ENCODE data around the gene GID4.

DNA sequence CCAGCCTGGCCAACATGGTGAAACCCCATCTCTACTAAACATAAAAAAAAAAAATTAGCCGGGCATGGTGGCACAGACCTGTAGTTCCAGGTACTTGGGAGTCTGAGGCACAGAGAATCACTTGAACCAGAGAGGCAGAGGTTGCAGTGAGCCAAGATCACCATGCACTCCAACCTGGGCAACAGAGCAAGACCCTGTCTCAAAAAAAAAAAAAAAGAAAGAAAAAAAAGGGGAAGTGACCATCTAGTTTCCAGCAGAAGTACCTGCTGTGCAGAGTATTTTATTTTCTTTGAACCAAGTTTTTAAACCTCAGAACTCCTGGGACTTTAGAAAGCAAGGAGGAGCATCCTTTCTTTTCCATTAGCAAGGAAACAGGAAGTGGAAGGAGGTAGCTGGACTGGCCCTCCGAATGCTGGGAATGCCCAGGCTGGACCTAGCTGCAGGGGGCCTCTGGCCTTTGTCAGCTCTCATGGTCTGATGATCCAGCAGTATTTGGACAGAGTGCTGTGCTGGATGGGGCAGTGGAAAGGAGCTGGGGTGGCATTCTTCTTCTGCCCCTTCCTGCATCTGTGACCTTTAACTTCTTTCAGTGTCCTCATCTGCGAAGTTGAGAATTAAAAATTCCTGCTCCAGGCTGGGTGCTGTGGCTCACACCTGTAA lies 6.6 kb downstream of the GID4 start:
- no peak for TF ChIP-seq POLR2AphosphoS5 (IDR thresholded peaks at IDR 0.05)
- TF ChIP-seq POLR2A (IDR thresholded peaks at IDR 0.05): no peak
